ENCODE data around the gene ADAMTSL2.
A peak's percentile ranks its signal among the peaks of the same experiment; 100 is the strongest.

Gene ADAMTSL2

GRCh38 chr9:133606708-133607025, 72.2 kb downstream of the ADAMTSL2 start:
- no peak for DNase-seq (ENCODE audit: low read depth)

- DNase-seq (ENCODE audit: low read depth), result no peak
Observed at GRCh38 chr9:133607381-133607780, 72.9 kb downstream of the ADAMTSL2 start.

GRCh38 chr9:133607976-133608375, 73.5 kb downstream of the ADAMTSL2 start:
- DNase-seq (ENCODE audit: low read depth), result no peak

GRCh38 chr9:133608382-133608781, 73.9 kb downstream of the ADAMTSL2 start:
- DNase-seq (ENCODE audit: low read depth), result no peak

- DNase-seq (ENCODE audit: low read depth), result no peak
Observed at GRCh38 chr9:133608889-133609288, 74.4 kb downstream of the ADAMTSL2 start.

- DNase-seq (ENCODE audit: low read depth), result peak; percentile 30
Observed at GRCh38 chr9:133609311-133610098, 75.0 kb downstream of the ADAMTSL2 start, which contains the start of gene FAM163B. Gene FAM163B (minus strand): TSS chr9:133609389. CDS start chr9:133580223, 29,166 bp downstream.

- DNase-seq (ENCODE audit: low read depth), result no peak
Observed at GRCh38 chr9:133610845-133611244, 76.3 kb downstream of the ADAMTSL2 start.

- no peak for DNase-seq (ENCODE audit: low read depth)
Observed at GRCh38 chr9:133612051-133612450, 77.5 kb downstream of the ADAMTSL2 start.

- no peak for DNase-seq (ENCODE audit: low read depth)
Observed at GRCh38 chr9:133612816-133613215, 78.3 kb downstream of the ADAMTSL2 start.

GRCh38 chr9:133613432-133613831, 78.9 kb downstream of the ADAMTSL2 start:
- DNase-seq (ENCODE audit: low read depth), result no peak

GRCh38 chr9:133614056-133614455, 79.6 kb downstream of the ADAMTSL2 start:
- DNase-seq (ENCODE audit: low read depth), result no peak

GRCh38 chr9:133614678-133615077, 80.2 kb downstream of the ADAMTSL2 start:
- DNase-seq (ENCODE audit: low read depth), result no peak

- DNase-seq (ENCODE audit: low read depth), result no peak
Observed at GRCh38 chr9:133615186-133615585, 80.7 kb downstream of the ADAMTSL2 start.

GRCh38 chr9:133615606-133616188, 81.2 kb downstream of the ADAMTSL2 start:
- DNase-seq (ENCODE audit: low read depth), result no peak

GRCh38 chr9:133616643-133617405, 82.3 kb downstream of the ADAMTSL2 start:
- DNase-seq (ENCODE audit: low read depth), result no peak

GRCh38 chr9:133618726-133619125, 84.2 kb downstream of the ADAMTSL2 start:
- no peak for DNase-seq (ENCODE audit: low read depth)

- peak; percentile 19 for DNase-seq (ENCODE audit: low read depth)
Observed at GRCh38 chr9:133619791-133620190, 85.3 kb downstream of the ADAMTSL2 start.

- DNase-seq (ENCODE audit: low read depth), result no peak
Observed at GRCh38 chr9:133621725-133622267, 87.3 kb downstream of the ADAMTSL2 start.

- no peak for DNase-seq (ENCODE audit: low read depth)
Observed at GRCh38 chr9:133622555-133622954, 88.1 kb downstream of the ADAMTSL2 start.
